IPS-18a (cell line): Measurements from ENCODE around the gene SCAMP4.
"Not testable (repeated sequence)": the region's sequence is repeated elsewhere in the genome, so short reads cannot be mapped to it uniquely, and the experiment has no call there.

ENCODE experiments used
- H3K27ac ChIP-seq: one replicate; pipeline ENCODE4 v1.5.1; 2013; ENCODE audit warnings: low read length
- H3K27me3 ChIP-seq: one replicate; pipeline ENCODE4 v1.6.1; 2013; ENCODE audit warnings: mild to moderate bottlenecking, low read length; ENCODE audit not compliant: control insufficient read depth, insufficient read depth
- H3K36me3 ChIP-seq: one replicate; pipeline ENCODE4 v1.6.1; 2013; ENCODE audit warnings: low read depth, low read length; ENCODE audit not compliant: control insufficient read depth
- H3K4me1 ChIP-seq: one replicate; pipeline ENCODE4 v1.6.1; 2013; ENCODE audit warnings: low read depth, low read length; ENCODE audit not compliant: control insufficient read depth
- H3K4me3 ChIP-seq: one replicate; pipeline ENCODE4 v1.5.1; 2013; ENCODE audit warnings: low read length
- H3K9ac ChIP-seq: one replicate; pipeline ENCODE4 v1.6.1; 2013; ENCODE audit warnings: mild to moderate bottlenecking, low read length, moderate library complexity
- H3K9me3 ChIP-seq: one replicate; pipeline ENCODE4 v1.6.1; 2013; ENCODE audit warnings: low read depth, low read length; ENCODE audit not compliant: control insufficient read depth

SCAMP4 gene

GRCh38 chr19:1880611-1881392 lies 24.4 kb upstream of the SCAMP4 start:
- no peaks in the 10 kb centered on the region for H3K9me3 ChIP-seq
- no peak overlapping the region for H3K27ac ChIP-seq
- peaks cover 11% of the 10 kb centered on the region for H3K27me3 ChIP-seq
- no peaks in the 10 kb centered on the region for H3K36me3 ChIP-seq
- no peak overlapping the region for H3K4me3 ChIP-seq
- no peak overlapping the region for H3K9ac ChIP-seq
- no peaks in the 10 kb centered on the region for H3K4me1 ChIP-seq

GRCh38 chr19:1881393-1882088 lies 23.7 kb upstream of the SCAMP4 start:
- not testable (repeated sequence) for H3K9ac ChIP-seq, H3K4me3 ChIP-seq, H3K4me1 ChIP-seq, H3K27ac ChIP-seq, H3K9me3 ChIP-seq, H3K27me3 ChIP-seq, H3K36me3 ChIP-seq

- no peaks in the 10 kb centered on the region for H3K4me1 ChIP-seq
- no peak overlapping the region for H3K4me3 ChIP-seq
- H3K27me3 ChIP-seq, result peaks cover 7% of the 10 kb centered on the region
- no peaks in the 10 kb centered on the region for H3K36me3 ChIP-seq
- H3K27ac ChIP-seq, result no peak overlapping the region
- H3K9me3 ChIP-seq, result no peaks in the 10 kb centered on the region
- no peak overlapping the region for H3K9ac ChIP-seq
Measured at GRCh38 chr19:1882089-1882785, 23.0 kb upstream of the SCAMP4 start.

- Histone ChIP-seq H3K27ac (no peak overlapping the region), H3K9me3 (no peaks in the 10 kb centered on the region), H3K9ac (no peak overlapping the region), H3K4me3 (no peak overlapping the region), H3K27me3 (peaks cover 7% of the 10 kb centered on the region), H3K4me1 (no peaks in the 10 kb centered on the region), H3K36me3 (no peaks in the 10 kb centered on the region)
Measured at GRCh38 chr19:1882786-1883692, 22.2 kb upstream of the SCAMP4 start.

GRCh38 chr19:1883784-1884183 lies 21.4 kb upstream of the SCAMP4 start:
- Histone ChIP-seq H3K9ac (no peak overlapping the region), H3K4me1 (no peaks in the 10 kb centered on the region), H3K9me3 (no peaks in the 10 kb centered on the region), H3K27me3 (peaks cover 7% of the 10 kb centered on the region), H3K4me3 (no peak overlapping the region), H3K27ac (no peak overlapping the region), H3K36me3 (no peaks in the 10 kb centered on the region)

GRCh38 chr19:1884291-1884718 lies 20.9 kb upstream of the SCAMP4 start:
- Histone ChIP-seq H3K27ac (no peak overlapping the region), H3K9me3 (no peaks in the 10 kb centered on the region), H3K4me1 (no peaks in the 10 kb centered on the region)

GRCh38 chr19:1884719-1885334 lies 20.4 kb upstream of the SCAMP4 start:
- Histone ChIP-seq H3K36me3 (no peaks in the 10 kb centered on the region), H3K27ac (no peak overlapping the region), H3K4me3 (peak overlapping the region; percentile 76), H3K4me1 (no peaks in the 10 kb centered on the region), H3K27me3 (peaks cover 7% of the 10 kb centered on the region), H3K9ac (peak overlapping the region; percentile 26), H3K9me3 (no peaks in the 10 kb centered on the region)

More at GRCh38 chr19:1884291-1884718, 20.9 kb upstream of the SCAMP4 start:
- H3K9ac ChIP-seq, result peak overlapping the region; percentile 26
- no peaks in the 10 kb centered on the region for H3K36me3 ChIP-seq
- peaks cover 7% of the 10 kb centered on the region for H3K27me3 ChIP-seq
- H3K4me3 ChIP-seq, result peak overlapping the region; percentile 76

GRCh38 chr19:1885398-1886119 lies 19.6 kb upstream of the SCAMP4 start, which contains the start of gene ABHD17A:
ABHD17A (minus strand) TSS chr19:1885496; CDS start chr19:1881566, 3,930 bp downstream.
- H3K4me3 ChIP-seq, result peak within 1 kb of the TSS; percentile 76
- H3K27ac ChIP-seq, H3K4me1 ChIP-seq, H3K27me3 ChIP-seq, H3K9me3 ChIP-seq, H3K36me3 ChIP-seq: not testable (repeated sequence)
- H3K9ac ChIP-seq, result peak within 1 kb of the TSS; percentile 26

- H3K4me3 ChIP-seq, H3K4me1 ChIP-seq, H3K9ac ChIP-seq, H3K27ac ChIP-seq, H3K9me3 ChIP-seq, H3K36me3 ChIP-seq, H3K27me3 ChIP-seq: not testable (repeated sequence)
Measured at GRCh38 chr19:1886360-1886759, 18.8 kb upstream of the SCAMP4 start.

GRCh38 chr19:1888385-1888784 lies 16.8 kb upstream of the SCAMP4 start:
- no peak overlapping the region for H3K9ac ChIP-seq
- no peaks in the 10 kb centered on the region for H3K36me3 ChIP-seq
- no peak overlapping the region for H3K27ac ChIP-seq
- H3K9me3 ChIP-seq, result no peaks in the 10 kb centered on the region
- H3K4me3 ChIP-seq, result no peak overlapping the region
- H3K4me1 ChIP-seq, result no peaks in the 10 kb centered on the region
- peaks cover 7% of the 10 kb centered on the region for H3K27me3 ChIP-seq
